Upper lobe of right lung (tissue), 1 donor: ENCODE results near the gene DCAF11. TPM values are rescaled to one million over a fixed set of nuclear protein-coding genes. Genes with fewer than 3 reads are reported as not detected.
"Not testable (repeated sequence)": the region's sequence is repeated elsewhere in the genome, so short reads cannot be mapped to it uniquely, and the experiment has no call there.

ENCODE experiments used
- ATAC-seq: fragments of 200-7000 bp; cut with Tn5 transposase; one replicate; pipeline ENCODE4 v1.9.1; 2020; ENCODE audit warnings: mild to moderate bottlenecking, moderate library complexity
- DNase-seq: peaks from one replicate; pipeline ENCODE4 v3.0.0-alpha.2; 2020
- H3K27ac ChIP-seq: fragments of 200-600 bp; one replicate; pipeline ENCODE4 v1.8.0; 2022
- H3K27me3 ChIP-seq: fragments of 200-600 bp; one replicate; pipeline ENCODE4 v1.8.0; 2022; ENCODE audit warnings: mild to moderate bottlenecking
- H3K36me3 ChIP-seq: fragments of 200-600 bp; one replicate; pipeline ENCODE4 v1.8.0; 2022
- H3K4me1 ChIP-seq: fragments of 200-600 bp; one replicate; pipeline ENCODE4 v1.8.0; 2022
- H3K4me3 ChIP-seq: fragments of 200-600 bp; one replicate; pipeline ENCODE4 v1.8.0; 2022; ENCODE audit warnings: mild to moderate bottlenecking
- H3K9me3 ChIP-seq: fragments of 200-600 bp; one replicate; pipeline ENCODE4 v1.8.0; 2022
- intact Hi-C: fragments of 100-400 bp; cut with DNase I; formaldehyde crosslinking; loops from one replicate; pipeline ENCODE4 v1.11.0; 2022
- total RNA-seq: library from RNA; stranded (reverse); fragmentation: NEBNext Ultra II Directional; extraction: Animal tissue kit (Norgen Biotek cat#: 25700); gene quantifications from one replicate; pipeline ENCODE4 v1.2.1, GENCODE V29; 2021
- TF ChIP-seq, protein P1 (sequence below): fragments of 200-600 bp; IDR thresholded peaks from one replicate; pipeline ENCODE4 v1.8.0; 2022; ENCODE audit warnings: antibody characterized with exemption
- donor health status: DM: no; HTN: yes; CAD: no; lungs with severe emphysema.

DCAF11 gene
- total RNA-seq, 1 donor from 2014 or later: 57.8 TPM

DNA sequence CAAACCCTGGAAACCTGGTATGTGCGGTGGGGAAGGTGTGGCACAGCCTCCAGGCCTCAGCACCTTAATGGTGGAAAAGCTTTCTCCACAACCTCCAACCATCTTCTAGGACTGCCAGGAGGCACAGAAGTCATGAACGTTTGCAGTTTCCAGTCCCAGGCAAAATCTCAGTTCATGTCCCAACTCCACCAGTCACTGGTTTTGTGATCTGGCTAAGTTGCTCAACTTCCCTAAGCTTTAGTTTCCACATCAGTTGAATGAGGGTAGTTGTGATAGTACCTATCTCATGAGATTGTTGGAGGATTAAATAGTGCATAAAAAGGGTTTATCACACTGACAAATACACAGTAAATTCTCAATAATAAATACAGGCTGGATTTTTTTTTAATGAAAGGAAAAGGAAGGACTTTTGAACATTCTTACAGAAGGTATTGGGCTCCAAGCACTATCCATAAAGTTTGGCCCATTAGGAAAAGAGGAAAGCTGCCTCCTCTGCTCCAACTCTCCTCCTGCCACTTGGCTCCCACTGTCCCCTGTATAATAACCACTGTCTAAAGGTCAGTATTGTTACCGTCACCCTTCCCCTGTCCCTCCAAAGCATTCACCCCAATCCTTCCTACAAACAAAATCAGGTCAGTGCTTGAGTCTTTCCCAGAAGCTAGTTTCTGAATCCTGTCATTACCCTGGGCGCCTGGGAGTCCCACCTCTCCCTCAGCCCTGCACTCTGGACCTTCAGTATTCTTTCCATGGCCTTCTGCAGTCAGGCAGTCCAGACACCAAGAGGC lies 14.2 kb upstream of the DCAF11 start:
- intact Hi-C loops: loop anchor here (10.0 kb wide), 1 partner anchor 46 kb away; the partner anchor contains the start of gene CARMIL3

DNA sequence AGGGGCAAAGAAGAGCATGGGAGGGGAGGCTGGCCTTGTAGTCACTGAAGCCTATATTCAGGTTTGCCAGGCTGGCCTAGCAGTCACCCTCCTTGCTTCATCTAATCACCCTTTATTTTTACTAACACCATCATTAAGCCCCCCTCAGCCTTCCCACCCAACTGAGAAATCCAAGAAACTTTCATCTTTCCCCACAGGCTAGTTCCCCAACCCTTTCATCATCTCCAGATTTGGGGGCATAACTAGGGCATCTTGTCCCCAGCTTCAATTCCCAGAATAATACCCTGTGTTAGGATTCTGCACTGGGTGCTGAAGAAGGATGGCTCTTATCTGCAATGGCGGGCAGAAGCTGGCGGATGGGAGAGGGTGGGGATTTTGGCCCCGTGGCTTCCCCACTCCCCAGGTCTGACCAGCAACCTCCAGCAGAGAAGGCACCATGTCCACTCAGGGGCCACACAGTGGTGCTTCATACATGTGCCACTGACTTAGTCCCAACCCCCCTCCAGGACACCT lies 13.5 kb upstream of the DCAF11 start:
- no peak overlapping the region for H3K27ac ChIP-seq
- H3K4me3 ChIP-seq: no peak overlapping the region
- DNase-seq (no peak), ATAC-seq (no peak)
- H3K36me3 ChIP-seq: peaks cover 35% of the 10 kb centered on the region
- H3K27me3 ChIP-seq: no peaks in the 10 kb centered on the region
- TF ChIP-seq, protein P1, sequence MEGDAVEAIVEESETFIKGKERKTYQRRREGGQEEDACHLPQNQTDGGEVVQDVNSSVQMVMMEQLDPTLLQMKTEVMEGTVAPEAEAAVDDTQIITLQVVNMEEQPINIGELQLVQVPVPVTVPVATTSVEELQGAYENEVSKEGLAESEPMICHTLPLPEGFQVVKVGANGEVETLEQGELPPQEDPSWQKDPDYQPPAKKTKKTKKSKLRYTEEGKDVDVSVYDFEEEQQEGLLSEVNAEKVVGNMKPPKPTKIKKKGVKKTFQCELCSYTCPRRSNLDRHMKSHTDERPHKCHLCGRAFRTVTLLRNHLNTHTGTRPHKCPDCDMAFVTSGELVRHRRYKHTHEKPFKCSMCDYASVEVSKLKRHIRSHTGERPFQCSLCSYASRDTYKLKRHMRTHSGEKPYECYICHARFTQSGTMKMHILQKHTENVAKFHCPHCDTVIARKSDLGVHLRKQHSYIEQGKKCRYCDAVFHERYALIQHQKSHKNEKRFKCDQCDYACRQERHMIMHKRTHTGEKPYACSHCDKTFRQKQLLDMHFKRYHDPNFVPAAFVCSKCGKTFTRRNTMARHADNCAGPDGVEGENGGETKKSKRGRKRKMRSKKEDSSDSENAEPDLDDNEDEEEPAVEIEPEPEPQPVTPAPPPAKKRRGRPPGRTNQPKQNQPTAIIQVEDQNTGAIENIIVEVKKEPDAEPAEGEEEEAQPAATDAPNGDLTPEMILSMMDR: no peak
- H3K4me1 ChIP-seq: no peaks in the 10 kb centered on the region
- intact Hi-C loops: loop anchor here (10.0 kb wide), 1 partner anchor 46 kb away; the partner anchor contains the start of gene CARMIL3
- H3K9me3 ChIP-seq: no peaks in the 10 kb centered on the region

More for the DNA sequence above, 14.2 kb upstream of the DCAF11 start:
- DNase-seq (no peak), ATAC-seq (no peak)
- no peak overlapping the region for H3K27ac ChIP-seq
- H3K4me3 ChIP-seq: no peak overlapping the region
- no peaks in the 10 kb centered on the region for H3K27me3 ChIP-seq
- H3K4me1 ChIP-seq: peaks cover 5% of the 10 kb centered on the region
- TF ChIP-seq, protein P1: no peak
- peaks cover 35% of the 10 kb centered on the region for H3K36me3 ChIP-seq
- H3K9me3 ChIP-seq: no peaks in the 10 kb centered on the region

DNA sequence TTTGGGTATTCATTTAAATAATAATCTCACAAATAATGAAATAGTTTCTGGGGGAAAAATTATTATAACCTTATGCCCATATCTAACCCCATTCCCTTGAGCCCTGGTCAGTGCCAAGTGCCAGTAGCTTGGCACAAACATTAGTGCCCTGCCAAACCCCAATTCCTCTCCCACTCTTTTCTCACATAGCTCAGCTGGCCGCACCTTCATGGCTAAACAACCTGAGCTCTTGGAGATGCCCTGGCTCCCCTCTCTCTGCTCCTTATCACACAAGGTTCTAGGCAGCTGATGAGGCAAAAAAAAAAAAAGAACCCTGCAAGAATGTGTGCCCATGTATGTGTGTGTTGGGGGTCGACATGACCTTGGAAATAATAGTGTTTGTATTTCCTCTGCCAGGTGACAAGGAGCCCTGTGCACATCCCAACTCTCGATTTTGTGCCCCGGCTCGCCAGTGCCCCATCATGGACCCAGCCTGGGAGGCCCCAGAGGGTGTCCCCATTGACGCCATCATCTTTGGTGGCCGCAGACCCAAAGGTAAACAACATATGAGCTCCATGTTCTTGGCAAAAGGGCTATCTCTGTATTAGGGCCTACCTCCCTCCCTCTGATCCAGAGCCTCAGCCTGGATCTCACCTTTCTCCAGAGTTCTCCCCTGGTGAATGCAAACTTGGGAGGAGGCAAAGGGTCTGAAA lies 12.1 kb upstream of the DCAF11 start:
- Histone ChIP-seq H3K4me3 (no peak overlapping the region), H3K36me3 (peaks cover 35% of the 10 kb centered on the region), H3K9me3 (no peaks in the 10 kb centered on the region), H3K27ac (no peak overlapping the region), H3K4me1 (no peaks in the 10 kb centered on the region), H3K27me3 (no peaks in the 10 kb centered on the region)
- DNase-seq: no peak
- ATAC-seq: no peak
- intact Hi-C loops: loop anchor here (10.0 kb wide), 1 partner anchor 48 kb away; the partner anchor contains the start of gene CARMIL3
- TF ChIP-seq, protein P1: no peak

DNA sequence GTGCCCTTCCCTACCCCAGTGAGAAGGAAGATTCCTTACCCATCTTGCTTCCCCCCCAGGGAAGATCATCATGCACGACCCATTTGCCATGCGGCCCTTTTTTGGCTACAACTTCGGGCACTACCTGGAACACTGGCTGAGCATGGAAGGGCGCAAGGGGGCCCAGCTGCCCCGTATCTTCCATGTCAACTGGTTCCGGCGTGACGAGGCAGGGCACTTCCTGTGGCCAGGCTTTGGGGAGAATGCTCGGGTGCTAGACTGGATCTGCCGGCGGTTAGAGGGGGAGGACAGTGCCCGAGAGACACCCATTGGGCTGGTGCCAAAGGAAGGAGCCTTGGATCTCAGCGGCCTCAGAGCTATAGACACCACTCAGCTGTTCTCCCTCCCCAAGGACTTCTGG lies 11.1 kb upstream of the DCAF11 start:
- peaks cover 27% of the 10 kb centered on the region for H3K36me3 ChIP-seq
- no peak overlapping the region for H3K4me3 ChIP-seq
- no peaks in the 10 kb centered on the region for H3K27me3 ChIP-seq
- H3K27ac ChIP-seq: no peak overlapping the region
- H3K9me3 ChIP-seq: no peaks in the 10 kb centered on the region
- DNase-seq (no peak), ATAC-seq (no peak)
- TF ChIP-seq, protein P1: no peak
- intact Hi-C loops: loop anchor here (10.0 kb wide), 1 partner anchor 49 kb away; the partner anchor contains the start of gene CARMIL3
- H3K4me1 ChIP-seq: peaks cover 2% of the 10 kb centered on the region

DNA sequence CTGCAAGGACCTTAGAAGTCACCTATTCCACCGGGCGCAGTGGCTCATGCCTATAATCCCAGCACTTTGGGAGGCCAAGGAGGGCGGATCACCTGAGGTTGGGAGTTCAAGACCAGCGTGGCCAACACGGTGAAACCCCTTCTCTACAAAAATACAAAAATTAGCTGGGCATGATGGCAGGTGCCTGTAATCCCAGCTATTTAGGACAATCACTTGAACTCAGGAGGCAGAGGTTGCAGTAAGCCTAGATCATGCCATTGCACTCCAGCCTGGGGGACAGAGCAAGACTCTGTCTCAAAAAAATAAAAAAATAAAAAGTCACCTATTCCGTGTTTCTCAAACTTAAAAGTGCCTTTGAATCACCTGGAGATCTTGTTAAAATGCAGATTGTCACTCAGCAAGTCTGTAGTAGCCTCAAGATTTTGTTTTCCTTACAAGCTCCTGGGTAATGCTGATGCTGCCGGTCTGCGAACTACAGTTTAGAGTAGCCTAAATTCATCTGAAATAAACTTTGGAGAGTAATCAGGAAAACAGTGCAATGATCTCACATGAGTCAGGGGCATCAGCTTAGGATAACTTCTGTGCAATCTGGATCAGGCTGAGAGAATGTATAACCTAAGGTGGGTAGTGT lies 8.9 kb upstream of the DCAF11 start:
- H3K27me3 ChIP-seq, H3K9me3 ChIP-seq, H3K4me3 ChIP-seq, H3K27ac ChIP-seq, H3K36me3 ChIP-seq, ATAC-seq, DNase-seq: not testable (repeated sequence)
- intact Hi-C loops: loop anchor here (10.0 kb wide), 1 partner anchor 51 kb away; the partner anchor contains the start of gene CARMIL3
- H3K4me1 ChIP-seq: peaks cover 10% of the 10 kb centered on the region
